Erythroblast (primary cell): Measurements from ENCODE around the gene AVP.

Experiments
- GATA1 ChIP-seq: IDR thresholded peaks from 2 replicates; pipeline ENCODE4 v1.6.1; 2011; ENCODE audit warnings: low read depth, mild to moderate bottlenecking, control low read depth, low read length, moderate library complexity
- POLR2A ChIP-seq: IDR thresholded peaks from 2 replicates; pipeline ENCODE4 v1.6.1; 2011; ENCODE audit warnings: mild to moderate bottlenecking, low read length

DNA sequence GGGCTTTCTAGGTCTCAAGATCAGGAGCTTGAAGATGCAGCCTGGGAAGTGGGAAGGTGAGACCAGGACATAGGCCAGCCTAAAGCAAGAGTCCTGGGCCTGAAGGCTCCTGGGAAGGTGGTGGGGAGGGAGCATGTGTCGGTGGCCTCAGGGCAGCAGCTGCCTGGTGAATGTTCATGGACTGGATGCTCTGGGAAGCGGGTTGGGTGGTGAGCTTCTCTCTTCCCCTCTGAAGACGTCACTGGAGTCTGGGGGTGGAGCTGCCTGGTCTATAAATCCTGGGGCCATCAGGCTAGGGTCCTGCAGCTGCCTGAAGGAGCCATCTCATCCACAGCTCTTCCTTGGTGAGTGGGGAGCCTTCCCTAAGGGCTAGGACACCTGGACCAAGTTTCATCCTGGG, 41.2 kb downstream of the AVP start, which contains the start of gene GNRH2:
- no peak for TF ChIP-seq POLR2A
- no peak for TF ChIP-seq GATA1
